CD4-positive, alpha-beta T cell treated with Interleukin-6 for 4 hours (primary cell): ENCODE measurements around the gene HAP1.
A peak's percentile ranks its signal among the peaks of the same experiment; 100 is the strongest.
"Not testable (repeated sequence)": the region's sequence is repeated elsewhere in the genome, so short reads cannot be mapped to it uniquely, and the experiment has no call there.

Experiments used
- DNase-seq: peaks from one replicate; pipeline ENCODE4 v3.0.0-alpha.2; 2020; ENCODE audit warnings: mixed read lengths

The HAP1 gene

DNA sequence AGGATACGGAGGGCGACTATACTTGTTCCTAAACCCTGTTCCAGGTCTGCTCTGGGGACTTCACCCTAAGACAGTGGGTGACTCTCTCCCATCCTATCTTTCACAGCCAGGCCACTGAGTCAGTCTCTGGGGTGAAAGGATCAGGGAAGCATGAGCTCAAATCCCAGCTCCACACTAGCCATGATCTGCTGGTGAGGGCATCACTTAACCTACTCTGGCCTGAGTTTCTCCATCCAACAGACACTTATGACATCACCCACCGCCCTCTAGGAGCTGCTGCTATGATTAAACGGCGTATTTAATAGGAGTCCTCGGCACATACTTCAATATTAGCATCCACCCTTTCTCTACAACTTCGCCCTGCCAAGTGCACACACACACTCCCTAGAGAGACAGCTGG is 12.2 kb downstream of the HAP1 start:
- DNase-seq: no peak

DNA sequence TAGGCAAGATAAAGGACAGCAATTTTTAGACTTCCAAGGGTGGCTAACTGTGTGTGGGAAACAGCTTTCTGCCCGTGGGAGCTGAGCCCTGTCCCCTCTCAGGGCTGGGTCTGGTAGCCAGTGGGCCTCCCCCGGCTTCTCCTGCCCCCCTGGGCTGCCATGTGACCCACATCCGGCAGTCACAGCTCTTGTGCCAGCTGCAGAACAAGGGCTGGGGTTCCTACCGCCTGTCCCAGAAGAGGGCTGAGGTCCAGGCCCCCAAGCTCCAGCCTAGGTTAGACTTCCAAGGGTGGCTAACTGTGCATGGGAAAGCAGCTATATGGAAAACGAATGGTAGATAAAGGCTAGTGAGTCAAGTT is 16.2 kb downstream of the HAP1 start:
- no peak for DNase-seq

DNA sequence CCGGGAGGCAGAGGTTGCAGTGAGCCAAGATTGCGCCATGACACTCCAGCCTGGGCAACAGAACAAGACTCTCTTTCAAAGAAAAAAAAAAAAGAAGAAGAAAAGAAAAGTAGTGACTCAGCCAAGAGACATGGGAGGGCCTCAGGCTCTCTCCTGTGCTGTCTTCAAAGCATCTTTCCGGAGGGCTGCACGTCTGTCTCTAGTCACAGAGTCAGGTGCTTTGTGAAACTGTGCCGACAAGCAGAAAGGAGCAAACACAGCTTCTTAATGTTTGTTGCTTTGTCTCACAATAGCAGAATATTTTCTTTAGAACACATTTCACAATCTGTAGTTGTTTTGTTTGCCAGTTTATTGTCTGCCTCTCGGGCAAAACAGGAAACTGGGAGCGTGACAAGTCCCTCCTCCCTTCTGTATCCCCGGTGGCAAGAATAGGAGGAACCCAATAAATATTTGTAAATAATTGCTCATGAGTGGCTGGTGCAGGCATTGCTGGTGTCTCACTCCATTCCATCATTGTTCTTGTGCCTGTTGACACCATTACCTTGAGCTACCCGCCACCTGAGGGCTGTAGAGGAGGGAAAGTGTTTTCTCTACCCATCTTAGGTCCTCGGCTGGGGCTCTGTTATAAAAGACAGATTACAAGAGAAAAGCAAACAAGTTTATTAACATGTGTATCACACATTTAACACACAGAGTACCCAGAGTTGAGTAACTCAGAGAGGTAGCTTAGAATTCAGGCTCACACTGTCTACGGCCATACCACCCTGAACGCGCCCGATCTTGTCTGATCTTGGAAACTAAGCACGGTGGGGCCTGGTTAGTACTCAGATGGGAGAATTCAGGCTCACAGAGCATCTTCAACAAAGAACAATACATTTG is 16.8 kb downstream of the HAP1 start:
- DNase-seq: peak; percentile 58

DNA sequence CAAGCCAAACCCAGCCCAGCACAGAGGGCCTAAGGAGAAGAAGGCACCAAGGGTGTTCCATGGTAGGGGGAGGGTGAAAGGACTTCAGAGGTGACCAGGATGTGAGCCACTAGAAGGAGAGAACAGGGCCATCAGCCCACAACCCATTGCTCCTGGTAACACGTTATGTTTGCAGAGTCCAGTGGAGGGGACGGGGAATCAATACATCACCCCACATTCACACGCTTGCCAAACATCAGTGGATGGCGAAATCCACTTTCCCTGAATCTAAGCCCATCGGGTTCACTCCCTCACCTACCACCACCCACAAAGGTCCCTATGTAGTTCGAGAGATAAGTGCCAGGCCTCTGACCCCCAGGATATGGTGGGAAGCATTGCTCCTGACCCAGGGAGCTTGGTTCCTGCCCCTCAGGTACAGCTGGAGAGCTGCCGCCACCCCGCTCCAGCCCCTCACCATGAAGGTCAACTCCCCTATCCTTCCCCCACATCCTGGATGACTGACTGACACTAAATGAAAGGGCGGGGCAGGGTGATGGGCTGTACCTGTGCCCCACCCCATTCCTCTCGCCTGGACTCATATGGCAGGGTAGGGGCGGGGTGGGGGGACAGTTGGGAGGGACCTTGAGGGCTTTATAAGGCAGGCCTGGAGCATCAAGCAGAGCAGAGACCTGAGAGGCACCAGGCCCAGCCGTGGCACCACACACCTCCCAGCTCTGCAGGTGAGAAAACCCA is 22.6 kb downstream of the HAP1 start, which contains the start of gene GAST:
GAST (plus strand) TSS at position 663 of the 732 bp plus-strand sequence. CDS start 3,106 bp downstream, outside the sequence.
- DNase-seq: no peak

DNA sequence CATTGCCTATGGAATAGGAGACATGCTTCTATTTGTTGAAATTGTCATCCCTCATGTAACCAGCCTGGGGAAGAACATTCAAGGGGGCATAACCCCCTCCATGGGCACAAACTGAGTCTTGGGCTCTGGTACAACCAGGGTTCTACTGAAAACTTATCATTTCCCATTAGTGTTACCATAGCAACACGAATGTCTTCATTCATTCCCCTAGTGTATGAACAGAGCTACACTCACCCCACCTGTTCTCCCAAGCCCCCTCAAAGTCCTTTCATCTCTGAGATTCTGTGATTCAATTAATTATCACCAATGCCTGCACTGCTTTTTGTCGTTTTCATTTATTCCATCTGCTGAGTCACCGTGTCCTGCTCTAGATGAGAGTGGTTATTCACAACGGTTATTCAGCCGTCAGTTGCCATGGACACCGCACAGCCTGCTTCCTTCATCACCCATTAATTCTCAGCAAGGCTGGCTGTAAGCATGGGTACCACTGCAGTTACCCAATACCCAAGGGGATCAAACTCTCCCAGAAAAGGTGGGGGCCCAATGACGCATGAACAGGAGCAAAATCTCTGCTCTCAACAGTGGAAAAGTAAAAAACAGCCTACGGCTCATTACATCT is 23.9 kb downstream of the HAP1 start:
- no peak for DNase-seq

DNA sequence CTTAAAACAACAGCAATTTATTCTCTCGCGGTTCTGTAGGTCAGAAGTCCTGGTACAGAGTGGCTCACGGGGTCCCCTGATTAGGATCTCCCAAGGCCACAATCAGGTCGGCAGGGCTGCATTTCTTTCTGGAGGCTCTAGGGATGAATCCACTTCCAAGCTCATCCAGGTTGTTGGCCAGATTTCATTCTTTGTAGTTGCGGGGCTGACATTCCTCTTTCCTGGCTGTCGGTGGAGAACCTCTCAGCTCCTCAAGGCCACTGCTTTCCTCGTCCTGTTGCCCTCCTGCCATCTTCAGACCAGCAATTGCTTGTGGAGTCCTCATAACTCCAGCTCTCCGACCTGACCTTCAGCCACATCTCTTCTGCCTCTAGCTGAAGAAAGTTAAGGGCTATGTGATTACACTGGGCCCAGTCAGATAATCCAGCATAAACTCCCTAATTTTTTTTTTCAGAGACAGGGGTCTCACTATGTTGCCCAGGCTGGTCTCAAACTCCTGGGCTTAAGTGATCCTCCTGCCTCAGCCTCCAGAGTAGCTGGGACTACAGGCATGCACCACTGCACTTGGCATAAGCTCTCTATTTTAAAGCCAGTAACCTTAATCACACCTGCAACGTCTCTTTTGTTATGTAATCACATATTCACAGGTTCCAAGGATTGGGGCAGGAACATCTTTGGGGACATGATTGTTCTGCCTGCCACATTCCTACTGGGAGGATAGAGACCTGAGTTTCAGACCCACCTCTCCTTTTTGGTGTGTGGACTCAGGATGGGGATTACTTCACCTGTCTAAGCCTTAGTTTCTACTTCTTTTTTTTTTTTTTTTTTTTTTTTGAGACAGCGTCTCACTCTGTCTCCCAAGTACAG is 26.4 kb downstream of the HAP1 start:
- DNase-seq: no peak

DNA sequence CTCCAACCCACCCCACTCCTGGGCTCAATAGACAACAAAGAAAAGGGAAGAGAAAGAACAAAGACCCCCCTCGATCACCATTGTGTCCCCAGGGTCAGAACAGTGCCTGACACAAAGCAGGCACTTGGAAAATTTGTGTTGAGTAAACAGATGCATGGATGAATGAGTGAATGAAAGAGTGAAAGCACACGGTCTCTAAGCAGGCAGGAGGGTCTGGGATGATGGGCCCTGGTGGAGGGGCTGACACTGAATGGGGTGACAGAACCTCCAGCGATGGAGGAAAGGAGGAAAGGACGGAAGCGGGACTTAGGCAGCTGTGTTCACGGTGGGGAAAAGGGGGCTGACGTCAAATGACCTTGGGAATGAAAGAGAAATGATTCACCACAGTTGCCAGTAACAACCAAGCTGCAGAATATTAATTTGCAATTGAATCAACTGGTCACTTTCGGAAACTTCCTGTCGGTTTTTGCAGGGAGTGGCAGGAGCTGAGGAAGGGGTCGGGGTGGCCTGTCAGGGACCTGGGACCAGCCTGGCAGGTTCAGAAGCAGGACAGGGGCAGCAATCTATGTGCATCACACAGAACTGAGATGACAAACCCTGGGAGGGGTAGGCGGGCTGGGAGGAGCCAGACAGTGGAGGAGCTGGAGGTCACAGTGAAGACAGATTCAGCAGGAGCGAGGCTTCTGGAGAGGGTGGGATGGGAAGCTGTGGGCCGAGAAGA is 29.0 kb downstream of the HAP1 start:
- no peak for DNase-seq

DNA sequence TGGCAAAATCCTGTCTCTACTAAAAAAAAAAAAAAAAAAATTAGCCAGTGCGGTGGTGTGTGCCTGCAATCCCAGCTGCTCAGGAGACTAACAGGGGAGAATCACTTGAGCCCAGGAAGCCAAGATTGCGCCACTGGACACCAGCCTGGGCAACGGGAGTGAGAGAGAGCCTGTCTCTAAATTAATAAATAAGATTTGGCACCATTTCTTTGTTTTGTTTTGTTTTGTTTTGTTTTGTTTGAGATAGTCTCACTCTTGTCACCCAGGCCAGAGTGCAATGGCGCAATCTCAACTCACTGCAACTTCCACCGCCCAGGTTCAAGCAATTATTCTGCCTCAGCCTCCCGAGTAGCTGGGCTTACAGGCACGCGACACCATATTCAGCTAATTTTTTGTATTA is 31.7 kb downstream of the HAP1 start:
- no peak for DNase-seq

DNA sequence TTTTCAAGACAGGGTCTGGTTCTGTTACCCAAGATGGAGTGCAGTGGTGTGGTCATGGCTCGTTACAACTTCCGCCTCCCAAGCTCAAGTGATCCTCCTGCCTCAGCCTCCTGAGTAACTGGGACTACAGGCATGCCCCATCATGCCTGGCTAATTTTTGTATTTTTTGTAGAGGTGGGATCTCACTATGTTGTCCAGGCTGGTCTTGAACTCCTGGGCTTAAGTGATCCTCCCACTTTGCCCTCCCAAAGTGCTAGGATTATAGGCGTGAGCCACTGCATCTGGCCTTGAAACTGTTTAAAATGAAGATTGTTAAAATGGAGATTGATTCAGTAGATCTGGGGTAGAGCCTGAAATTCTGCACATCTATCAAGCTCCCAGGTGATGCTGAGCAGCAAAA is 33.6 kb downstream of the HAP1 start:
- not testable (repeated sequence) for DNase-seq

DNA sequence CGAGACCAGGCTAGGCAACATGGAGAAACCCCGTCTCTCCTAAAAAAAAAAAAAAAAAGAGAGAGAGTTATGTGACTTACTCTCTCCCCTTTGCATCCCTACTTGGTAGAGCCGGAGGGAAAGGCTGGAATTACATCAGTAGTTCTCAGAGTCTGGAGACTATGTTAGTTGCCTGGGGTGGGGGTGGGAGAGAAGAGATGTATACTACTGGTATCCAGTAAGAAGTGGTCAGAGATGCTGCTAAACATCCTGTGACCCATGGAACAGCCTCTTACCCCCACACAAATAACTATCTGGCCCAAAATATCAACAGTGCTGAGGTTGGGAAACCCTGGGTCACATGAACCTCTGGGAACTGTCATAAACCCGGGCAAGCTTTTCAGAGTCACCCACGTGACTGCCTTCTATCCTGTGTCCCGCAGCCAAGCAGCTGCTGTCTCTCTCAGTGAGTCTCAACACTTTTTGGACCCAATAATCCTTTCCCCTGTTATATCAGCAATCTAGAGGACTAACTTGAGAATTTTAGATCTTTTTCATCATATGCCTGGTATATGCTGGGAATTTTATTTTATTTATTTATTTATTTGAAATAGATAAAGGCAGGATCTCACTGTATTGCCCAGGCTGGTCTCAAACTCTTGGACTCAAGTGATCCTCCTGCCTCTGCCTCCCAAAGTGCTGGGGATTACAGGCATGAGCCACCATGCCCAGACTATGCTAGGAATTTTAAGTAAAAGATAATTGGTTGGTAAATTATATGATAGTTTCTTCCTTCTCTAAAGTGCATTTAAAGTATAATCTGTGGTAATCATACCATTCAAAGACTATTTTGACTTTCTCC is 37.1 kb downstream of the HAP1 start:
- no peak for DNase-seq

DNA sequence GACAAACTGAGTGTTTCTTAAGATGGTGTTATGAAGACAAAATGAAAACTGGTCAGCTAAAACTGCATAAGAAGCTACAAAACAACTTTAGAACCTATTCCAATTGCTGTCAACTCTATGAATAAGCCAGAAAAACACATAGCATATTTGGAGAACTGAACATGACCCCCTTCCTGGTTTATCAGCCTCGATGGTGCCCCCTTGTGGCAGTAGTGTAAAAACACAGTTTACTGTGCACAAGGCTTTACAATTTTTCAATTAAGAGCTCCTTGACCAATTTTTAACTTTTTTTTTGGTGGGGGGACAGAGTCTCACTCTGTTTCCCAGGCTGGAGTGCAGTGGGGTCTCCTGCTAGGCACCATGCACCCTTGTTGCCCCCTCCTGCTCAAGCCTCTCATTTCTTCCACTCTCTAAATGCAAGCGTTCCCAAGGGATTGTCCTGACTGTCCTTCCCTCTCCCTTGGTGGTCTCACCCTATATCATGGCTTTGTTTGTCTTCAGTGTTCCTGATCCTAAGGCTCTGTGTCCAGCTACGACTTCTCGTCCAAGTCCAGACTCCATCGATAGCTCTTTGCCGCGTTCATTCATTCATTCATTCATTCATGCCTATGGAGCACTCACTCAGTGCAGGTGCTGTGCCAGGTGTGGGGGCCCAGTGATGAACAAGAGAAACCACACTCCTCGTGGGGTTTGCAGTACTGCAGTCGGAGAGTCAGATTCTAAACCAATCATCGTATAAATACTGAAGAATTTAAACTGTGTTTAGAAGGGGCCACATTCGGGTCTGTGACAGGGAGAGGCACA is 38.3 kb downstream of the HAP1 start:
- peak; percentile 86 for DNase-seq

DNA sequence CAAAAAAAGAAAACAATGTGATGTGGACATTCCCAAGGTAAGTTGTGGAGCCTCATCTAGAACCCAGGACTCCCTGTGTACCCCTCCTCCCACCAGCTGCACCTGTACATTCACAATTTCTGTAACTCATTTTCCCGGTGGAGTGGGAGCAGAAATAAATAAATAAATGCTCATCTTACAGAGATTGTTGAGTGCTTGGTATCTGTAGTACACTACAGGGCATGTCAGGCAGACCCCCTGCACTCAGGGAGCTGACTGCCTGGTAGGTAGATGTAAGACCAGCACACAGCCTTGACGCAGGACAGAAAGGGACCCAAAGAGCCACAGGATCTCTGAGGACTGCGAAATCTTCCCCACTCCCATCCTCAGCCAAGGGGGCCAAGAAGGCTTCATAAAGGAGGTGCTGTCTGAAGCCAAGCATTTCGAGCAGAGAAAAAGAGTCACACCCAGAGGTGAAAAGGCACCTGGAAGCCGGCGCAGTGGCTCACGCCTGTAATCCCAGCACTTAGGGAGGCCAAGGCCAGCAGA is 39.2 kb downstream of the HAP1 start:
- DNase-seq: no peak

DNA sequence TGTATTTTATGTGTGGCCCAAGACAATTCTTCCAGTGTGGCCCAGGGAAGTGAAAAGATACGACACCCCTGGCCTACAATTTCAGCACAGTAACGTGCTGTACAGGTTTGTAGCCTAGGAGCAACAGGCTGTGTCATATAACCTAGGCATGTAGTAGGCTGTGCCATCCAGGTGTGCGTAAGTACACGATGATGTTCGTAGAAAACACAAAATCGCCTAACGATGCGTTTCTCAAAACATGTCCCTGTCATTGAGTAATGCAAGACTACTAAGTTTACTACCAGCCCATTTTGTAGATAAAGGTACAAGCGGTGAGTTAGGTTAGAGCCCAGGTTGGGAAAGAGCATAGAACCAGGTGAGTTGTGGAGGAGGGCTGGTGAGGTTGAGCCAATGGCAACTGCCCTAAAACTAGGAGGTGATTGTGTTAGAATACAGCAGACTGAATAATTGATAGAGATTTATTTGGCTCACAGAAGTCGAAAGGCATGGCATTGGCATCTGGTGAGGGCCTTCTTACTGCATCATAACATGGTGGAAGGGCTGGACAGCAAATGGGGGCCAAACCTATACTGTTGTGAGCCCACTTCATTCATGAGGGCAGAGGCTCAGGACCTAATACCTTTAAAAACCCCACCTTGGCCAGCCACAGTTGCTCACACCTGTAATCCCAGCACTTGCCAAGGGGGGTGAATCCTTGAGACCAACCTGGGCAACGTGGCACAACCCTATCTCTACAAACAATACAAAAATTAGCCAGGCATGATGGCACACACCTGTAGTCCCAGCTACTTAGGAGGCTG is 41.5 kb downstream of the HAP1 start:
- DNase-seq: no peak

DNA sequence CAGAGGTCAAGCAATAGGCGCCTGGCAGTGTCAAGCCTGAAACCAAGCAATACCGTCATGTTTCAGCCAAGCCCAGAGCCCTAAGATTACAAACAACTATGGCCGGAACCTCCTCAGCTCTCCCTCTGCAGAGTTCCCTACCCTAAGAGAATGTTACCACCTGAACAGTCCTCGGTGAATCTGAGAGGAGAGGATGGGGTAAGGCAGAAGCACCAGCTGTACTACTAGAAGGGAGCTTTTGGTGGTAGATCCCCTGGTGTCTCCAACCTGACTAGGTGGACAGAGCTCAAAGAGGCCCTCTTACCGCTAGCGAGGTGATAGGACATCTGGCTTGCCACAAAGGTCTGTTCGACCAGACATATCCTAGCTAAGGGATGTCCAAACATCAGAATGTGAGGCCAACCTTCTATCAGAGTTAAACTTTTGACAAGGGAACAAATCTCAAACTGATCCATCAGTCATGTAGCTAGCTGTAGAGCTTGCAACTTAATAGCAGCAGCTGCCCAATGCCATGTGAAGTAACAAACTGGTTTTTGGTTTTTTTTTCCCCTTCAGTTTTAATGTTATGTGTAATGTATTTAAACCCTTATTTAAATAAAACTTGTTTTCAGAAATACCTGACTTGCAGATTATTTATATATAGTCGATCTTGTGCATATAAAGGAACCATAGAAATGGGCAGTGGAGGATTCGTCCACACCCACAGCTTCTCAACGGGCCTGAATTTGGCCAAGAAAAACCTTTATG is 43.2 kb downstream of the HAP1 start:
- no peak for DNase-seq

DNA sequence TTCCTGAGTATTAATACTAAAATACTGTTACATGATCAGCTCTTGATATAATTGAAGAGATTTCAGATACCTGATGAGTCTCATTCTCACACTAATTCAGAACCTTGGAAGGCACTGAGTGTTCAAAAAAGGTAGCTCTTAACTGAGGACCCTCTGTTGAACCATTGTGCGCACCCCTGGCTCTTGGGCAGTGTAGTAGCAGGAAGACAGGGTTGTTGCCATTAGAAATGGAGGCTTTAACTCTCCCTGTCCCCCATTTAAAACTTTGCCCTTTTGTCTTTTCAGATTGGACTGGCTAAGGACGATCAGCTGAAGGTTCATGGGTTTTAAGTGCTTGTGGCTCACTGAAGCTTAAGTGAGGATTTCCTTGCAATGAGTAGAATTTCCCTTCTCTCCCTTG is 43.9 kb downstream of the HAP1 start:
- no peak for DNase-seq

DNA sequence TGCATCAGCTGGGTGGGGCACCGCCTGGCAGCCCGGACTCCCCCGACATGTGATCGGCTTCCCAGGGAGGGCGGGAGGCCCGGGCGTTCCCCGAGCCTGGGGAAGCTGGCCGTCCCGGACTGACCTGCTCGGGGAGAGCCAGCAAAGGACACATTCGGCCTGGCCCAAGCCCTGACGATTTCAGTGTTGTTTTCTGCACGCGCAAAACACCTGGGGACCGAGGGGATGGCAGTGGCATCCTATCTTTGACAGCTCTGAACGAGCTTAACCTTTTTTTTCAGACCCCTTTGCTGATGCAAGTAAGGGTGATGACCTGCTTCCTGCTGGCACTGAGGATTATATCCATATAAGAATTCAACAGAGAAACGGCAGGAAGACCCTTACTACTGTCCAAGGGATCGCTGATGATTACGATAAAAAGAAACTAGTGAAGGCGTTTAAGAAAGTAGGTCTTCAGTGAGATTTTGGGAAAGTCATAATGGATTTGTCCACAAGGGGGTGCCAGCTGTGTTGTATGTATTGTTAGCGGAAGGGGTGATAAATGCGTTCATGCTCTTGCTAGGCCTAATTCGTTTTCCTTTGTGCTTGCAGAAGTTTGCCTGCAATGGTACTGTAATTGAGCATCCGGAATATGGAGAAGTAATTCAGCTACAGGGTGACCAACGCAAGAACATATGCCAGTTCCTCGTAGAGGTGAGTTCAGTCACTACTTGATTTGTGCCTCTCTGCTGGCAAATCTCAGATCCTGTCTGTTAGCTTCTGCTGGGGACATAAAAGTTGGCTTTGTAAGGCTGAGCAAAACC is 44.7 kb downstream of the HAP1 start:
- peak; percentile 65 for DNase-seq
